Measurements from ENCODE around the gene UMAD1. TPM values are rescaled to one million over a fixed set of nuclear protein-coding genes. Genes with fewer than 3 reads are reported as not detected.

Gene UMAD1
- total RNA-seq, 1 donor, result 24.9 TPM

- TF ChIP-seq CTCF (IDR thresholded peaks at IDR 0.05; ENCODE audit: insufficient read depth, low read length), result no peak
- DNase-seq (ENCODE audit: low read depth), result no peak
- H3K4me3 ChIP-seq (ENCODE audit: low read depth, low read length), result no peak overlapping the region
Observed at GRCh38 chr7:7613210-7613609, 27.3 kb upstream of the UMAD1 start.

- no peak overlapping the region for H3K4me3 ChIP-seq (ENCODE audit: low read depth, low read length)
- no peak for DNase-seq (ENCODE audit: low read depth)
- no peak for TF ChIP-seq CTCF (IDR thresholded peaks at IDR 0.05; ENCODE audit: insufficient read depth, low read length)
Observed at GRCh38 chr7:7614018-7614741, 26.4 kb upstream of the UMAD1 start.

- no peak for TF ChIP-seq CTCF (IDR thresholded peaks at IDR 0.05; ENCODE audit: insufficient read depth, low read length)
- H3K4me3 ChIP-seq (ENCODE audit: low read depth, low read length), result no peak overlapping the region
- no peak for DNase-seq (ENCODE audit: low read depth)
Observed at GRCh38 chr7:7617550-7617949, 23.0 kb upstream of the UMAD1 start.

- no peak for TF ChIP-seq CTCF (IDR thresholded peaks at IDR 0.05; ENCODE audit: insufficient read depth, low read length)
- no peak overlapping the region for H3K4me3 ChIP-seq (ENCODE audit: low read depth, low read length)
- no peak for DNase-seq (ENCODE audit: low read depth)
Observed at GRCh38 chr7:7618410-7618809, 22.1 kb upstream of the UMAD1 start.

- no peak for TF ChIP-seq CTCF (IDR thresholded peaks at IDR 0.05; ENCODE audit: insufficient read depth, low read length)
- no peak for DNase-seq (ENCODE audit: low read depth)
- no peak overlapping the region for H3K4me3 ChIP-seq (ENCODE audit: low read depth, low read length)
Observed at GRCh38 chr7:7620236-7620635, 20.3 kb upstream of the UMAD1 start.

GRCh38 chr7:7620644-7621210, 19.8 kb upstream of the UMAD1 start:
- TF ChIP-seq CTCF (IDR thresholded peaks at IDR 0.05; ENCODE audit: insufficient read depth, low read length), result no peak
- no peak for DNase-seq (ENCODE audit: low read depth)
- H3K4me3 ChIP-seq (ENCODE audit: low read depth, low read length), result no peak overlapping the region
